Measurements from ENCODE around the gene DNMT3B.

- TF ChIP-seq, protein P1, sequence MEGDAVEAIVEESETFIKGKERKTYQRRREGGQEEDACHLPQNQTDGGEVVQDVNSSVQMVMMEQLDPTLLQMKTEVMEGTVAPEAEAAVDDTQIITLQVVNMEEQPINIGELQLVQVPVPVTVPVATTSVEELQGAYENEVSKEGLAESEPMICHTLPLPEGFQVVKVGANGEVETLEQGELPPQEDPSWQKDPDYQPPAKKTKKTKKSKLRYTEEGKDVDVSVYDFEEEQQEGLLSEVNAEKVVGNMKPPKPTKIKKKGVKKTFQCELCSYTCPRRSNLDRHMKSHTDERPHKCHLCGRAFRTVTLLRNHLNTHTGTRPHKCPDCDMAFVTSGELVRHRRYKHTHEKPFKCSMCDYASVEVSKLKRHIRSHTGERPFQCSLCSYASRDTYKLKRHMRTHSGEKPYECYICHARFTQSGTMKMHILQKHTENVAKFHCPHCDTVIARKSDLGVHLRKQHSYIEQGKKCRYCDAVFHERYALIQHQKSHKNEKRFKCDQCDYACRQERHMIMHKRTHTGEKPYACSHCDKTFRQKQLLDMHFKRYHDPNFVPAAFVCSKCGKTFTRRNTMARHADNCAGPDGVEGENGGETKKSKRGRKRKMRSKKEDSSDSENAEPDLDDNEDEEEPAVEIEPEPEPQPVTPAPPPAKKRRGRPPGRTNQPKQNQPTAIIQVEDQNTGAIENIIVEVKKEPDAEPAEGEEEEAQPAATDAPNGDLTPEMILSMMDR (IDR thresholded peaks at IDR 0.05), result no peak
- no peak for TF ChIP-seq POLR2A (IDR thresholded peaks at IDR 0.05)
These were observed 48.8 kb downstream of the DNMT3B start for GRCh38 chr20:32810941-32811340.

All from uterus (tissue), 2 donors.